Vagina (tissue), 2 donors: Measurements from ENCODE around the gene AHCY. TPM values are rescaled to one million over a fixed set of nuclear protein-coding genes. Genes with fewer than 3 reads are reported as not detected.

Experiments
- DNase-seq, 2 donors: peaks; one replicate each; pipeline ENCODE4 v3.0.0-alpha.2; 2017; ENCODE audit errors: extremely low spot score in 2 of 2
- H3K27ac ChIP-seq: fragments of 200-600 bp; sonication (generic); one replicate; pipeline ENCODE4 v1.5.1; 2019
- H3K27me3 ChIP-seq: fragments of 200-600 bp; sonication (generic); one replicate; pipeline ENCODE4 v1.5.1; 2019
- H3K36me3 ChIP-seq, 2 donors: fragments of 200-600 bp; sonication (generic); one replicate each; pipeline ENCODE4 v1.5.1; 2017 to 2019
- H3K4me1 ChIP-seq: fragments of 200-600 bp; sonication (generic); one replicate; pipeline ENCODE4 v1.5.1; 2019
- H3K4me3 ChIP-seq, 2 donors: fragments of 200-600 bp; sonication (generic); 1 replicate in 1 of 2; 2 replicates in 1 of 2; pipeline ENCODE4 v1.5.1; 2016 to 2019
- H3K9me3 ChIP-seq: fragments of 200-600 bp; sonication (generic); one replicate; pipeline ENCODE4 v1.5.1; 2019
- POLR2A ChIP-seq, 2 donors: fragments of 450-650 bp; IDR thresholded peaks; one replicate each; pipeline ENCODE4 v1.6.1; 2017; ENCODE audit warnings: antibody characterized with exemption in 2 of 2, mild to moderate bottlenecking in 2 of 2, moderate library complexity in 2 of 2
- POLR2AphosphoS5 ChIP-seq, 2 donors: sonication (generic); formaldehyde crosslinking; IDR thresholded peaks; one replicate each; pipeline ENCODE4 v1.9.0; 2017; ENCODE audit warnings: antibody characterized with exemption in 2 of 2, mild to moderate bottlenecking in 2 of 2, low read depth in 1 of 2; ENCODE audit not compliant: insufficient read depth in 1 of 2
- intact Hi-C: fragments of 100-400 bp; cut with DNase I; formaldehyde crosslinking; loops from one replicate; pipeline ENCODE4 v1.15.1; 2023
- total RNA-seq: library from RNA; depleted of rRNA; stranded (reverse); fragments of >200 nt; gene quantifications from one replicate; pipeline ENCODE4 v1.2.3, GENCODE V29; 2016
- TF ChIP-seq, protein P1 (sequence below), 3 experiments: fragments of 450-650 bp in 2 of 3; fragments of 200-600 bp in 1 of 3; sonication (generic) in 1 of 3; IDR thresholded peaks; one replicate each; pipeline ENCODE4 v1.5.1; 2017 to 2019; ENCODE audit warnings: antibody characterized with exemption in 3 of 3, mild to moderate bottlenecking in 2 of 3, moderate library complexity in 2 of 3

The AHCY gene
- total RNA-seq, 1 donor from 2014 or later = 98.2 TPM

DNA sequence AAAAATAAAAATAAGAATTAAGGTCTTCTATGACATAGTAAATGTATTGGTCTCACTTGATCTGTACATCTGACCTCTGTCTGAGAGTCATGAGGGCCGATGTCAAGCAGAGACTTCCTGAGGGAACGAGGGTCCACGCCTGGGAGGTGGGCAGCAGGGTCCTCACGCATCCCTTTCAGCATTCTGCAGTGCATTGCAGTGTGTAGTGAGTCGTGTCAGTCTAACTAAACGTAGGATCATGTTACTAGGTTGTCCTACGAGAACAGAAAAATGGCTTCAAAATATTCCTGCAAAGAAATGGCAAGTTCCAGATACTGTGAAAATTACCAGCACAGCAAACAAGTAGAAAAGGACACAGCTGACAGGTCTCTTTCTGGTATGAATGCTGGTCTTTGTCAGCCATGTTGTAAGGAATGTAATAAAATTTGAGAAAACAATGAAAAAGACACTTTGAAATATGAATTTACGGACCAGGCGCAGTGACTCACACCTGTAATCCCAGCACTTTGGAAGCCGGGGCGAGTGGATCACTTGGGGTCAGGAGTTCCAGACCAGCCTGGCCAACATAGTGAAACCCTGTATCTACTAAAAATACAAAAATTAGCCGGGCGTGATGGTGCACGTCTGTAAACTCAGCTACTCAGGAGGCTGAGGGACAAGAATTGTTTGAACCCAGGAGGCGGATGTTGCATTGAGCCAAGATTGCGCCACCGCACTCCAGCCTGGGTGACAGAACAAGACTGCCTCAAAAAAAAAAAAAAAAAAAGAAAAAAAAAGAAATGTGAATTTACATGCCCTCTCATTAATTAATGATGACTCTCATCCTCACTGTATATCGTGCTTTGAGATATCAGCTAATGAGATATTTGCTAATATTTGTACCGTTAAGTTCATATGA is 2.4 kb upstream of the AHCY start:
- Histone ChIP-seq H3K9me3 (no peaks in the 10 kb centered on the region), H3K36me3 (no peaks in the 10 kb centered on the region), H3K27ac (no peak overlapping the region), H3K4me1 (peaks cover 22% of the 10 kb centered on the region), H3K4me3 (no peak overlapping the region), H3K27me3 (no peaks in the 10 kb centered on the region)
- no peak for TF ChIP-seq POLR2A (IDR thresholded peaks at IDR 0.05)
- TF ChIP-seq POLR2AphosphoS5 (IDR thresholded peaks at IDR 0.05; ENCODE audit: insufficient read depth in 1 of 2, low read depth in 1 of 2) = no peak
- TF ChIP-seq, protein P1, sequence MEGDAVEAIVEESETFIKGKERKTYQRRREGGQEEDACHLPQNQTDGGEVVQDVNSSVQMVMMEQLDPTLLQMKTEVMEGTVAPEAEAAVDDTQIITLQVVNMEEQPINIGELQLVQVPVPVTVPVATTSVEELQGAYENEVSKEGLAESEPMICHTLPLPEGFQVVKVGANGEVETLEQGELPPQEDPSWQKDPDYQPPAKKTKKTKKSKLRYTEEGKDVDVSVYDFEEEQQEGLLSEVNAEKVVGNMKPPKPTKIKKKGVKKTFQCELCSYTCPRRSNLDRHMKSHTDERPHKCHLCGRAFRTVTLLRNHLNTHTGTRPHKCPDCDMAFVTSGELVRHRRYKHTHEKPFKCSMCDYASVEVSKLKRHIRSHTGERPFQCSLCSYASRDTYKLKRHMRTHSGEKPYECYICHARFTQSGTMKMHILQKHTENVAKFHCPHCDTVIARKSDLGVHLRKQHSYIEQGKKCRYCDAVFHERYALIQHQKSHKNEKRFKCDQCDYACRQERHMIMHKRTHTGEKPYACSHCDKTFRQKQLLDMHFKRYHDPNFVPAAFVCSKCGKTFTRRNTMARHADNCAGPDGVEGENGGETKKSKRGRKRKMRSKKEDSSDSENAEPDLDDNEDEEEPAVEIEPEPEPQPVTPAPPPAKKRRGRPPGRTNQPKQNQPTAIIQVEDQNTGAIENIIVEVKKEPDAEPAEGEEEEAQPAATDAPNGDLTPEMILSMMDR (IDR thresholded peaks at IDR 0.05) = no peak
- intact Hi-C loops = no loop called here
- DNase-seq = no peak

DNA sequence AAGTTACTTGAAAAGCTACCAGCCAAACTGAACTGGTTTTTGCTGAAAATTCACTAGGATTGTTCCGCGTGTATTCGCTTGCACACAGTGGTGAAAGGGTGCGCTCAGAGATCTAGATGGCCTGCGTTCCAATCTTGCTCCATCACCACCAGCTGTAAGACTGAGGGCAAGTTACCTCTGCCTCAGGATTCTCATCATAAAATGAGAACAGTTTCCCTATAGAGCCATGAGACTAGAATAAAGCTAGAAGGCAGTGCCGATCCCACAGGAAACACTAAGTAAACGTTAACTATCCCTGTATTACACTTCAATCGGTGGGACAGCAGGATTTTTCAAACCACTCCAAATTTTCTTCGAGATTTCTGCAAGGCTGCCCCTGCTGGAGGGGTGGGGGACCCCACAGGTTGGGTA is 838 bp downstream of the AHCY start:
- H3K27me3 ChIP-seq = no peaks in the 10 kb centered on the region
- H3K4me3 ChIP-seq = peak overlapping the region; percentile 80 to 100
- intact Hi-C loops = no loop called here
- H3K27ac ChIP-seq = peak overlapping the region; percentile 91
- H3K4me1 ChIP-seq = peaks cover 22% of the 10 kb centered on the region
- no peaks in the 10 kb centered on the region for H3K9me3 ChIP-seq
- H3K36me3 ChIP-seq = no peaks in the 10 kb centered on the region
- DNase-seq = no peak
- TF ChIP-seq POLR2A (IDR thresholded peaks at IDR 0.05) (no peak), POLR2AphosphoS5 (IDR thresholded peaks at IDR 0.05; ENCODE audit: insufficient read depth in 1 of 2, low read depth in 1 of 2) (no peak)
- TF ChIP-seq, protein P1 (IDR thresholded peaks at IDR 0.05) = no peak

DNA sequence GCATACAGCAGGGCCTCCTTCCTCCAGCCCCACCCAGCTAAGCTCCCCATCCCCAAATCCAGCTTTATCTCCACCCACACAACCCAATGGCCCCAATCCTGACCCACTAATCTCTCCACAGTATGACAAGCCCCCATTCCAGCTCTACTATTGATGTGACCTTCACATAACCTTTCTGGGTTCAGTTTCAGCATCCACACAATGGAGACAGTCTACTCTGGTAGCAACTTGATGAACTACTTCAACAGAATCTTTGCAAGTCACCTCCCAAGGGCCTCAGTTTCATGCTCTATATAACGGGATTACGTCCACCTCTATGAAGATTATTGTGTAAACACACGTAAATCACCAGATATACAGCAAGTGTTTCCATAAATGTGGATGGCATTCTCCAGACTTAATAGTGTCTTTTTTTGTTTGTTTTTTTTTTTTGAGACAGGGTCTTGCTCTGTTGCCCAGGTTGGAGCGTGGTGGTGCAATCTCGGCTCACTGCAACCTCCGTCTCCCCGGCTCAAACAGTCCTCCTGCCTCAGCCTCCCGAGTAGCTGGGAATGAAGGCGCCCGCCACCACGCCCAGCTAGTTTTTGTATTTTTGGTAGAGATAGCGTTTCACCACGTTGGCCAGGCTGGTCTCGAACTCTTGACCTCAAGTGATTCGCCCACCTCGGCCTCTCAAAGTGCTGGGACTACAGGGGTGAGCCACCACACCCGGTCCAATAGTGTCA is 1.4 kb downstream of the AHCY start:
- peak overlapping the region; percentile 80 to 100 for H3K4me3 ChIP-seq
- peaks cover 22% of the 10 kb centered on the region for H3K4me1 ChIP-seq
- no peaks in the 10 kb centered on the region for H3K27me3 ChIP-seq
- H3K9me3 ChIP-seq = no peaks in the 10 kb centered on the region
- no peaks in the 10 kb centered on the region for H3K36me3 ChIP-seq
- DNase-seq = no peak
- TF ChIP-seq, protein P1 (IDR thresholded peaks at IDR 0.05) = no peak
- TF ChIP-seq POLR2AphosphoS5 (IDR thresholded peaks at IDR 0.05; ENCODE audit: insufficient read depth in 1 of 2, low read depth in 1 of 2) (no peak), POLR2A (IDR thresholded peaks at IDR 0.05) (no peak)
- H3K27ac ChIP-seq = peak overlapping the region; percentile 91
- intact Hi-C loops = no loop called here

DNA sequence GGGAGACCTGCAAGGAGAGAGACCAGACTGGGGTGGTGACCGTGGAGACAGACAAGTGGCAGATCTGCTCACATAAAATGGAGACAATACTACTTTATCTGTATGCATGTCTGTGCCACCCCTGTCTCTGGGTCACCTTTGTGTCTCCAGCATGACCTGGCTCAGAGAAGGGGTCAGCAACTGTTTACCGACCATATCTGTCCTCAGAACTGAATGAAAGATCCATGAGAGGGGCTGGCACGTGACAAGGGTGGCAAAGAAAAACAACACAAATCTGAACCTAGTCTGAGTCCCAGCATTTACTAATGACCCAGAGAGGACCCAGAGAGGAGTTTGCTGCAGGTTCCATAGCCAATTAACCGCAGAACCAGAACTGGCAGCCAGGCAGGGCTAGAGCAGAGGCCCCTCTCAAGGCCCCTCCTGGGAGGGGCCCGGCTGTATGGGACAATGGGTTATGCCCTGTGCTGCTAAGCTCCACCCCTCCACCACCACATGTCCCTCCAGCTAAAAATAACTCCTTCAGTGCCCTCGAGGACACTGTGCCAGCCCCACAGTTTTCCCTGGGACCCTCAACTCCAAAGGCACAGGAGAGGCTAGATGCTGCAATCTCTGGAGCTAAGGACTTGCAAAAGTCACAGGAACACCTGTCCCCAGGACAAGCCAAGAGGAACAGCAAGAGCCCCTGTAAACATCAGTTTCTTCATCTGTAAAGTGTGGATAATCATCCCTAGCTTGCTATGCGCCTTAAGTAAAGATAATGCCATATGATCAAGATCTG is 2.2 kb downstream of the AHCY start:
- TF ChIP-seq POLR2A (IDR thresholded peaks at IDR 0.05) = no peak
- TF ChIP-seq POLR2AphosphoS5 (IDR thresholded peaks at IDR 0.05; ENCODE audit: insufficient read depth in 1 of 2, low read depth in 1 of 2) = no peak
- TF ChIP-seq, protein P1 (IDR thresholded peaks at IDR 0.05) = no peak
- no peak for DNase-seq
- Histone ChIP-seq H3K36me3 (no peaks in the 10 kb centered on the region), H3K4me1 (peaks cover 22% of the 10 kb centered on the region), H3K27ac (no peak overlapping the region), H3K9me3 (no peaks in the 10 kb centered on the region), H3K27me3 (no peaks in the 10 kb centered on the region), H3K4me3 (no peak overlapping the region)
- intact Hi-C loops = no loop called here
